Fibroblast of lung (primary cell): ENCODE data around the gene N4BP2L2. TPM values are rescaled to one million over a fixed set of nuclear protein-coding genes. Genes with fewer than 3 reads are reported as not detected.
A peak's percentile ranks its signal among the peaks of the same experiment; 100 is the strongest.

Experiments
- DNase-seq, 2 donors: peaks; one replicate each; pipeline versions ENCODE4 v3.0.0 to v3.0.0-alpha.2; 2010; ENCODE audit warnings: low read depth in 2 of 2
- H2AFZ ChIP-seq: 2 replicates; pipeline ENCODE4 v1.5.1; 2012; ENCODE audit warnings: low read length, control low read depth, inconsistent platforms
- H3K27ac ChIP-seq: 2 replicates; pipeline ENCODE4 v1.5.1; 2011; ENCODE audit warnings: low read length, control low read depth; ENCODE audit not compliant: insufficient read depth
- H3K27me3 ChIP-seq: 2 replicates; pipeline ENCODE4 v1.5.1; 2011; ENCODE audit warnings: mild to moderate bottlenecking, low read length; ENCODE audit not compliant: control insufficient read depth, insufficient read depth
- H3K36me3 ChIP-seq: 2 replicates; pipeline ENCODE4 v1.5.1; 2011; ENCODE audit warnings: low read length; ENCODE audit not compliant: control insufficient read depth, insufficient read depth
- H3K4me1 ChIP-seq: 2 replicates; pipeline ENCODE4 v1.5.1; 2011; ENCODE audit warnings: low read length; ENCODE audit not compliant: control insufficient read depth, insufficient read depth; ENCODE audit errors: extremely low read depth
- H3K4me2 ChIP-seq: 2 replicates; pipeline ENCODE4 v1.5.1; 2011; ENCODE audit warnings: low read length, control low read depth; ENCODE audit not compliant: insufficient read depth; ENCODE audit errors: extremely low read depth
- H3K4me3 ChIP-seq, 4 experiments: fragments of 200-600 bp in 1 of 4; sonication (generic) in 1 of 4; replicated peaks in 1 of 4; 2 replicates each; pipeline ENCODE4 v1.5.1; 2011 to 2016; ENCODE audit warnings: low read length in 4 of 4, low read depth in 3 of 4, mild to moderate bottlenecking in 3 of 4, control low read depth in 2 of 4, inconsistent platforms in 1 of 4, mixed read lengths in 1 of 4; ENCODE audit not compliant: insufficient read depth in 1 of 4; ENCODE audit errors: control extremely low read depth in 1 of 4
- H3K79me2 ChIP-seq: 2 replicates; pipeline ENCODE4 v1.5.1; 2012; ENCODE audit warnings: mild to moderate bottlenecking, low read length, inconsistent platforms; ENCODE audit not compliant: control insufficient read depth, insufficient read depth
- H3K9ac ChIP-seq: 2 replicates; pipeline ENCODE4 v1.5.1; 2011; ENCODE audit warnings: mild to moderate bottlenecking, low read length, control low read depth; ENCODE audit not compliant: insufficient read depth
- H3K9me3 ChIP-seq: 2 replicates; pipeline ENCODE4 v1.5.1; 2012; ENCODE audit warnings: low read depth, low read length; ENCODE audit not compliant: control insufficient read depth, insufficient read depth
- H4K20me1 ChIP-seq: 2 replicates; pipeline ENCODE4 v1.5.1; 2011; ENCODE audit warnings: low read length; ENCODE audit not compliant: control insufficient read depth, insufficient read depth; ENCODE audit errors: extremely low read depth
- EZH2 ChIP-seq: IDR thresholded peaks from 2 replicates; pipeline ENCODE4 v1.5.1; 2012; ENCODE audit warnings: low read length, control low read depth, mild to moderate bottlenecking; ENCODE audit errors: missing control alignments
- polyA plus RNA-seq, 2 donors: library from polyadenylated mRNA; depleted of rRNA in 1 of 2; stranded (reverse) in 1 of 2; unstranded in 1 of 2; fragments of >200 nt; gene quantifications; 2 replicates each; pipeline ENCODE4 v1.2.1, GENCODE V29; 2011 to 2012; ENCODE audit warnings: missing spikeins in 1 of 2
- total RNA-seq: library from RNA; depleted of rRNA; stranded (reverse); fragments of >200 nt; gene quantifications from 2 replicates; pipeline ENCODE4 v1.2.1, GENCODE V29; 2014
- TF ChIP-seq, protein P1 (sequence below), 2 donors: IDR thresholded peaks in 1 of 2; conservative IDR thresholded peaks in 1 of 2; 1 replicate in 1 of 2; 2 replicates in 1 of 2; pipeline ENCODE4 v1.5.1; 2011 to 2012; ENCODE audit warnings: low read length in 2 of 2, control low read depth in 1 of 2, inconsistent platforms in 1 of 2, low read depth in 1 of 2, mild to moderate bottlenecking in 1 of 2

The N4BP2L2 gene
- total and polyA plus RNA-seq, 2 donors (not counting 1 experiment from before 2014, with no cell fraction given), result 62.4 to 139 TPM

DNA sequence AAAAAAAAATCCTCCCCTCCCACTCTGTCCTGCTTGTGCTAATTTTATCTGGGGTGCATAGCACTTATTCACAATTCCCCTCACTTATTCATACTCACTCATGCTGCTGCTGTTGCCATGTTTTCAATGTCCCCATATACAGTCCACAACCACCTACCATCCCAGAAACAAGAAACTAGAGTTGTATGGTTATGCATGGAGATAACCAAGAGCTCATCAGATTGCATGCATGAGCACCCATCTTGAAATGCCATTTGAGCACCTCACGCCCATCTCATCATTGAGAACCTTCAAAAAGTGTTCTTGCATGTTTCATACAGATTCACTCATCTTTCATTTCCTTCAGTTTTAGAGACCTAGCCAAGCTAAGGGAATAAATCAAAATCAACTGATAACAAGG, 15.1 kb upstream of the N4BP2L2 start:
- Histone ChIP-seq H3K4me1 (no peaks in the 10 kb centered on the region), H3K4me2 (no peak overlapping the region), H4K20me1 (no peaks in the 10 kb centered on the region), H3K9ac (no peak overlapping the region), H3K36me3 (no peaks in the 10 kb centered on the region), H3K79me2 (no peaks in the 10 kb centered on the region), H3K4me3 (no peak overlapping the region), H3K27me3 (no peaks in the 10 kb centered on the region), H3K27ac (no peak overlapping the region), H3K9me3 (no peaks in the 10 kb centered on the region), H2AFZ (no peak overlapping the region)
- DNase-seq, result no peak
- TF ChIP-seq, protein P1, sequence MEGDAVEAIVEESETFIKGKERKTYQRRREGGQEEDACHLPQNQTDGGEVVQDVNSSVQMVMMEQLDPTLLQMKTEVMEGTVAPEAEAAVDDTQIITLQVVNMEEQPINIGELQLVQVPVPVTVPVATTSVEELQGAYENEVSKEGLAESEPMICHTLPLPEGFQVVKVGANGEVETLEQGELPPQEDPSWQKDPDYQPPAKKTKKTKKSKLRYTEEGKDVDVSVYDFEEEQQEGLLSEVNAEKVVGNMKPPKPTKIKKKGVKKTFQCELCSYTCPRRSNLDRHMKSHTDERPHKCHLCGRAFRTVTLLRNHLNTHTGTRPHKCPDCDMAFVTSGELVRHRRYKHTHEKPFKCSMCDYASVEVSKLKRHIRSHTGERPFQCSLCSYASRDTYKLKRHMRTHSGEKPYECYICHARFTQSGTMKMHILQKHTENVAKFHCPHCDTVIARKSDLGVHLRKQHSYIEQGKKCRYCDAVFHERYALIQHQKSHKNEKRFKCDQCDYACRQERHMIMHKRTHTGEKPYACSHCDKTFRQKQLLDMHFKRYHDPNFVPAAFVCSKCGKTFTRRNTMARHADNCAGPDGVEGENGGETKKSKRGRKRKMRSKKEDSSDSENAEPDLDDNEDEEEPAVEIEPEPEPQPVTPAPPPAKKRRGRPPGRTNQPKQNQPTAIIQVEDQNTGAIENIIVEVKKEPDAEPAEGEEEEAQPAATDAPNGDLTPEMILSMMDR (conservative IDR thresholded peaks at IDR 0.05 in 1 of 2, IDR thresholded peaks at IDR 0.05 in 1 of 2; ENCODE audit: low read depth in 1 of 2, low read length in 2 of 2), result no peak
- no peak for TF ChIP-seq EZH2

DNA sequence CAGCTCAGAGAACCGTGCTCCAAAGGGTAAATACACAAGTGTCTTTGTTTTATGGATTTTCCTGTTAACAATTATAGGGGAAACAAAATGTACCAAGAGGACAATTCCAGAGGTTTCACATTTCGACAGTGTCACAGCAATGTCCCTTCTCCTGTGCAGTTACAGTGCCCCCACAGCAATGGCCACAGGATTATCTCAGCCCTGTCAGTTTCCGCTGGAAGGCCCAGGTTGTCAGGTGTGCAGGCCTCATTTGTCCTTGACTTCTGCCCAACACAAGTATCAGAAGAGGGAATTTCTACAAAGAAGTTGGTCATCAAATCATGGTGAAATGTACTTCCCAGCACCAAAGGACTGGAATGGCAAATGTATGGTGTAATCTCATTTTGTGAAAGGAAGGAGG, 11.2 kb upstream of the N4BP2L2 start:
- no peak overlapping the region for H3K4me2 ChIP-seq
- no peaks in the 10 kb centered on the region for H3K27me3 ChIP-seq
- H3K4me1 ChIP-seq, result no peaks in the 10 kb centered on the region
- TF ChIP-seq, protein P1 (conservative IDR thresholded peaks at IDR 0.05 in 1 of 2, IDR thresholded peaks at IDR 0.05 in 1 of 2; ENCODE audit: low read depth in 1 of 2, low read length in 2 of 2), result no peak
- TF ChIP-seq EZH2, result no peak
- H4K20me1 ChIP-seq, result no peaks in the 10 kb centered on the region
- no peaks in the 10 kb centered on the region for H3K36me3 ChIP-seq
- H3K9ac ChIP-seq, result no peak overlapping the region
- no peaks in the 10 kb centered on the region for H3K9me3 ChIP-seq
- no peaks in the 10 kb centered on the region for H3K79me2 ChIP-seq
- H2AFZ ChIP-seq, result no peak overlapping the region
- no peak overlapping the region for H3K4me3 ChIP-seq
- H3K27ac ChIP-seq, result no peak overlapping the region
- no peak for DNase-seq

DNA sequence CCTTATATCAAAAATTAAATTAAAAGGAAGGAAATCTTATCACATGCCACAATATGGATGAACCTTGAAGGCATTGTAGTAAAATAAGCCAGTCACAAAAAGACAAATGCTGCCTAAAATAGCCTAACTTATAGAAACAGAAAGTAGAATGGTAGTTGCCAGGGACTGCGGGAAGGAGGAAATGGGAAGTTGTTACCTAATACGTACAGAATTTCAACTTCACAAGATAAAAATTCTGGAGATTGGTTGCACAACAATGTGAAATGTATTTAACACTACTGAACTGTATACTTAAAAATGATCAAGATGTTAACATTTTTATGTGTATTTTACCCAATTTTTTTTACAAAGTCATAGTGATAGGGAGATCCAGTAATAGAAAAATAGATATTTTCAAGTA, 10.2 kb upstream of the N4BP2L2 start:
- Histone ChIP-seq H3K4me3 (peak overlapping the region in 1 of 4 experiments; percentile 15), H3K4me2 (peak overlapping the region; percentile 51), H3K9ac (no peak overlapping the region), H3K27me3 (no peaks in the 10 kb centered on the region), H3K27ac (no peak overlapping the region), H3K79me2 (no peaks in the 10 kb centered on the region), H3K9me3 (no peaks in the 10 kb centered on the region), H2AFZ (no peak overlapping the region), H3K36me3 (no peaks in the 10 kb centered on the region), H3K4me1 (no peaks in the 10 kb centered on the region), H4K20me1 (no peaks in the 10 kb centered on the region)
- DNase-seq, result peak in 1 of 2 donors; percentile 57
- no peak for TF ChIP-seq EZH2
- TF ChIP-seq, protein P1 (conservative IDR thresholded peaks at IDR 0.05 in 1 of 2, IDR thresholded peaks at IDR 0.05 in 1 of 2; ENCODE audit: low read depth in 1 of 2, low read length in 2 of 2), result no peak
